ENCODE measurements around the gene TTBK1. TPM values are rescaled to one million over a fixed set of nuclear protein-coding genes. Genes with fewer than 3 reads are reported as not detected.

Gene TTBK1
- total RNA-seq, 4 donors from 2014 or later, result 1.4 to 2.4 (median 1.4) TPM; not detected in 1

GRCh38 chr6:43261198-43261597 lies 17.9 kb downstream of the TTBK1 start:
- no peak for DNase-seq
- H3K27me3 ChIP-seq, result no peaks in the 10 kb centered on the region
- TF ChIP-seq CTCF (IDR thresholded peaks at IDR 0.05), result no peak
- no peak for TF ChIP-seq POLR2A (IDR thresholded peaks at IDR 0.05)

GRCh38 chr6:43262000-43262779 lies 18.9 kb downstream of the TTBK1 start:
- TF ChIP-seq POLR2A (IDR thresholded peaks at IDR 0.05), result no peak
- TF ChIP-seq CTCF (IDR thresholded peaks at IDR 0.05), result no peak
- DNase-seq, result peak in 2 of 3 donors; percentile 45 to 47
- H3K9me3 ChIP-seq, result no peaks in the 10 kb centered on the region
- H3K27me3 ChIP-seq, result no peaks in the 10 kb centered on the region
- peaks cover 0 to 7% (median 1%) of the 10 kb centered on the region in 4 donors for H3K4me1 ChIP-seq
- H3K4me3 ChIP-seq, result no peak overlapping the region
- H3K27ac ChIP-seq, result no peak overlapping the region
- H3K36me3 ChIP-seq, result no peaks in the 10 kb centered on the region

More at GRCh38 chr6:43261198-43261597, 17.9 kb downstream of the TTBK1 start:
- no peak overlapping the region for H3K27ac ChIP-seq
- H3K9me3 ChIP-seq, result no peaks in the 10 kb centered on the region
- H3K36me3 ChIP-seq, result no peaks in the 10 kb centered on the region
- peaks cover 0 to 5% (median 0%) of the 10 kb centered on the region in 4 donors for H3K4me1 ChIP-seq
- no peak overlapping the region for H3K4me3 ChIP-seq

- Histone ChIP-seq H3K27ac (no peak overlapping the region), H3K9me3 (no peaks in the 10 kb centered on the region), H3K4me1 (peaks cover 0 to 13% (median 2%) of the 10 kb centered on the region in 4 donors), H3K27me3 (no peaks in the 10 kb centered on the region), H3K36me3 (no peaks in the 10 kb centered on the region), H3K4me3 (no peak overlapping the region)
- peak in 1 of 3 donors; percentile 39 for DNase-seq
- TF ChIP-seq POLR2A (IDR thresholded peaks at IDR 0.05) (no peak), CTCF (IDR thresholded peaks at IDR 0.05) (no peak)
Measured at GRCh38 chr6:43262780-43263313, 19.6 kb downstream of the TTBK1 start.

GRCh38 chr6:43263314-43264178 lies 20.3 kb downstream of the TTBK1 start:
- no peak overlapping the region for H3K4me3 ChIP-seq
- H3K27me3 ChIP-seq, result no peaks in the 10 kb centered on the region

More at GRCh38 chr6:43263314-43264178, 20.3 kb downstream of the TTBK1 start:
- Histone ChIP-seq H3K9me3 (no peaks in the 10 kb centered on the region), H3K4me1 (peaks cover 0 to 20% (median 2%) of the 10 kb centered on the region in 4 donors), H3K36me3 (no peaks in the 10 kb centered on the region), H3K27ac (no peak overlapping the region)
- no peak for TF ChIP-seq POLR2A (IDR thresholded peaks at IDR 0.05)
- peak; percentile 57 to 95 (median 83) for TF ChIP-seq CTCF (IDR thresholded peaks at IDR 0.05)
- DNase-seq, result peak; percentile 77 to 92 (median 89)

All from Peyer's patch (tissue), 4 donors.